ENCODE results near the gene MDM4.
"Not testable (repeated sequence)": the region's sequence is repeated elsewhere in the genome, so short reads cannot be mapped to it uniquely, and the experiment has no call there.

MDM4 gene

DNA sequence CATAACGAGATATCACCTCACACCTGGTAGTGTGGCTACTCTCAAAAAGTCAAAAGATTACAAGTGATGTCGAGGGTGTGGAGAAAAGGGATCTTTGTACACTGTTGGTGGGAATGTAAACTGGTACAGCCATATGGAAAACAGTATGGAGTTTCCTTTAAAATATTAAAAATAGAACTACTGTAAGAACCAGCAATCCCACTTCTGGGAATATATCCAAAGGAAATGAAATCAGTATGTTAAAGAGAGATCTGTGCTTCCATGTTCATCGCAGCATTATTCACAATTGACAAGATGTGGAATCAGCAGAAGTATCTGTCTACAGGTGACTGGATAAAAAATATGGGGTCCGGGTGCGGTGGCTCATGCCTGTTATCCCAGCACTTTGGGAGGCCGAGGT lies 14.0 kb upstream of the MDM4 start:
- Mint-ChIP-seq H3K4me3 (no peak overlapping the region), H3K9me3 (peaks cover 3% of the 10 kb centered on the region), H3K4me1 (peaks cover 31% of the 10 kb centered on the region), H3K36me3 (peaks cover 27% of the 10 kb centered on the region), H3K27ac (no peak overlapping the region)
- DNase-seq (ENCODE audit: low spot score in 2 of 2) (no peak), ATAC-seq (no peak)

- Mint-ChIP-seq H3K9me3 (peaks cover 3% of the 10 kb centered on the region), H3K4me3 (no peak overlapping the region), H3K27ac (no peak overlapping the region), H3K36me3 (peaks cover 36% of the 10 kb centered on the region), H3K4me1 (peaks cover 40% of the 10 kb centered on the region)
- DNase-seq (ENCODE audit: low spot score in 2 of 2) (no peak), ATAC-seq (no peak)
These were observed 12.9 kb upstream of the MDM4 start for GRCh38 chr1:204503122-204503912.

- Mint-ChIP-seq H3K4me1 (peaks cover 40% of the 10 kb centered on the region), H3K27ac (no peak overlapping the region), H3K36me3 (peaks cover 36% of the 10 kb centered on the region), H3K4me3 (no peak overlapping the region), H3K9me3 (peaks cover 3% of the 10 kb centered on the region)
- no peak for ATAC-seq
- no peak for DNase-seq (ENCODE audit: low spot score in 2 of 2)
These were observed 12.2 kb upstream of the MDM4 start for GRCh38 chr1:204503913-204504519.

GRCh38 chr1:204505674-204506200 lies 10.5 kb upstream of the MDM4 start:
- H3K4me1 Mint-ChIP-seq = peaks cover 35% of the 10 kb centered on the region
- peak overlapping the region; percentile 100 for H3K27ac Mint-ChIP-seq
- H3K9me3 Mint-ChIP-seq = peaks cover 3% of the 10 kb centered on the region
- ATAC-seq = no peak
- no peak for DNase-seq (ENCODE audit: low spot score in 2 of 2)
- peaks cover 36% of the 10 kb centered on the region for H3K36me3 Mint-ChIP-seq
- peak overlapping the region; percentile 71 for H3K4me3 Mint-ChIP-seq

GRCh38 chr1:204506201-204506968 lies 9.8 kb upstream of the MDM4 start:
- H3K4me3 Mint-ChIP-seq = peak overlapping the region; percentile 71
- ATAC-seq = peak; percentile 91
- H3K9me3 Mint-ChIP-seq = peaks cover 3% of the 10 kb centered on the region
- DNase-seq (ENCODE audit: low spot score in 2 of 2) = peak; percentile 63 to 91
- peaks cover 36% of the 10 kb centered on the region for H3K36me3 Mint-ChIP-seq
- H3K4me1 Mint-ChIP-seq = peaks cover 35% of the 10 kb centered on the region
- H3K27ac Mint-ChIP-seq = peak overlapping the region; percentile 100

GRCh38 chr1:204506969-204507316 lies 9.3 kb upstream of the MDM4 start:
- H3K4me3 Mint-ChIP-seq = peak overlapping the region; percentile 71

DNA sequence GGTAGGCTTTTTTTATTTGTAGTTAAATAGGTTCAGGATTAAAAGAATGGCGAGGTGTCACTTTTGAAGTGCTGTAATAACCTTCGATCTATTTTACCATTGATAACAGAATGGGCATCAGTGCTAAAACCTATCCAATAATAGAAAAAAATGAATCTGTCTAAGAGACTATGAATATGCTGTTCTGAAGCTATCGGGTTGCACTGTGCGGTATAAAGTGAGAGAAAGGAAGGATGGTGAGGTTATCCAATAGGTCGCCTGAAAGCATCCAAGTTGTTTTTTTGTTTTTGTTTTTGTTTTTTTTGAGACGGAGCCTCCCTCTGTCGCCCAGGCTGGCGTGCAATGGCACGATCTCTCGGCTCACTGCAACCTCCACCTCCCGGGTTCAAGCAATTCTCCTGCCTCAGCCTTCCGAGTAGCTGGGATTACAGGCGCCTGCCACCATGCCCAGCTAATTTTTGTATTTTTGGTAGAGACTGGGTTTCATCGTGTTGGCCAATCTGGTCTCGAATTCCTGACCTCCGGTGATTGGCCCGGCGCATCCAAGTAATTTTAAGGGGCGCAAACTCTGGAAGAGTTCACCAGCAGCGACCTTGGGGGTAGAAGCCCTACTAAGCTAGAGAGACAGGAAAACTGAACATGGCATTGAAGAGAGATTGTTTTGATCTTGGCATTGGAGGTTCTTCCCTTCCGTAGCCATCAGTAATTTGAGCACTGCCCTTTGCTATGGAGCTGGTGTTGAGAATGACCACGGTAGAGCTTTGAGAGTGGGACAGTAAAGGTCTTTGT lies 8.7 kb upstream of the MDM4 start:
- H3K9me3 Mint-ChIP-seq = peaks cover 3% of the 10 kb centered on the region
- peaks cover 36% of the 10 kb centered on the region for H3K36me3 Mint-ChIP-seq
- ATAC-seq = peak; percentile 39
- peaks cover 35% of the 10 kb centered on the region for H3K4me1 Mint-ChIP-seq
- peak overlapping the region; percentile 100 for H3K27ac Mint-ChIP-seq
- H3K4me3 Mint-ChIP-seq = peak overlapping the region; percentile 71
- DNase-seq (ENCODE audit: low spot score in 2 of 2) = peak in 1 of 2 donors; percentile 66

More at GRCh38 chr1:204506969-204507316, 9.3 kb upstream of the MDM4 start:
- peaks cover 3% of the 10 kb centered on the region for H3K9me3 Mint-ChIP-seq
- peaks cover 35% of the 10 kb centered on the region for H3K4me1 Mint-ChIP-seq
- ATAC-seq = peak; percentile 82
- peak overlapping the region; percentile 100 for H3K27ac Mint-ChIP-seq
- H3K36me3 Mint-ChIP-seq = peaks cover 36% of the 10 kb centered on the region
- DNase-seq (ENCODE audit: low spot score in 2 of 2) = peak; percentile 88 to 99

- ATAC-seq (no peak), DNase-seq (ENCODE audit: low spot score in 2 of 2) (no peak)
- H3K9me3 Mint-ChIP-seq = peaks cover 3% of the 10 kb centered on the region
- peaks cover 36% of the 10 kb centered on the region for H3K4me1 Mint-ChIP-seq
- H3K4me3 Mint-ChIP-seq = no peak overlapping the region
- H3K36me3 Mint-ChIP-seq = peaks cover 42% of the 10 kb centered on the region
- H3K27ac Mint-ChIP-seq = no peak overlapping the region
These were observed 7.0 kb upstream of the MDM4 start for GRCh38 chr1:204509186-204509635.

- peaks cover under 1% of the 10 kb centered on the region for H3K9me3 Mint-ChIP-seq
- peaks cover 24% of the 10 kb centered on the region for H3K4me1 Mint-ChIP-seq
- H3K36me3 Mint-ChIP-seq = peaks cover 23% of the 10 kb centered on the region
- peak overlapping the region; percentile 46 for H3K27ac Mint-ChIP-seq
- H3K4me3 Mint-ChIP-seq = no peak overlapping the region
- ATAC-seq = no peak
- no peak for DNase-seq (ENCODE audit: low spot score in 2 of 2)
These were observed 4.8 kb upstream of the MDM4 start for GRCh38 chr1:204511366-204511765.

- Mint-ChIP-seq H3K4me1 (peaks cover 14% of the 10 kb centered on the region), H3K9me3 (no peaks in the 10 kb centered on the region), H3K36me3 (peaks cover 5% of the 10 kb centered on the region), H3K4me3 (peak overlapping the region; percentile 91), H3K27ac (peak overlapping the region; percentile 100)
- peak in 1 of 2 donors; percentile 65 for DNase-seq (ENCODE audit: low spot score in 2 of 2)
- peak; percentile 11 for ATAC-seq
These were observed 3.0 kb upstream of the MDM4 start for GRCh38 chr1:204513117-204513716.

DNA sequence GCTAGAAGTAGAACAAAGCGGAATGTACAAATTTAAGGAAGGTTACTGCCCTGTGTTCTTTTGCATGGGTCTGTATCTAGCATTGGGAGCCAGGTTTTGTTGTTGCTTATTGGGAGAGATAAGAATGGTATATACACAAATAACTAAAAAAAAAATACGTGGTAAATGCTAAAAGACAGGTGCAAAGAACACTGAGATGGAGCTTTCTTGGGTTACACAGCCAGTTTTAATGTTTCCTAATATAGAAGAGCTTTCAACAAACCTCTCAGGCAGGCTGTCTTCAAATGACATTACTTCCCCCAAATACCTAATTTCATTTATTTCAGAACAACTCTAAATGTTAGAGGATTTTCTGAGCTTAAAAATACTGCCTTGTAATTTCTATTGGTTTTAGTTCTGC lies 1.4 kb upstream of the MDM4 start:
- Mint-ChIP-seq H3K36me3 (peaks cover 5% of the 10 kb centered on the region), H3K9me3 (no peaks in the 10 kb centered on the region), H3K4me3 (no peak overlapping the region), H3K27ac (no peak overlapping the region), H3K4me1 (peaks cover 30% of the 10 kb centered on the region)
- no peak for ATAC-seq
- no peak for DNase-seq (ENCODE audit: low spot score in 2 of 2)

DNA sequence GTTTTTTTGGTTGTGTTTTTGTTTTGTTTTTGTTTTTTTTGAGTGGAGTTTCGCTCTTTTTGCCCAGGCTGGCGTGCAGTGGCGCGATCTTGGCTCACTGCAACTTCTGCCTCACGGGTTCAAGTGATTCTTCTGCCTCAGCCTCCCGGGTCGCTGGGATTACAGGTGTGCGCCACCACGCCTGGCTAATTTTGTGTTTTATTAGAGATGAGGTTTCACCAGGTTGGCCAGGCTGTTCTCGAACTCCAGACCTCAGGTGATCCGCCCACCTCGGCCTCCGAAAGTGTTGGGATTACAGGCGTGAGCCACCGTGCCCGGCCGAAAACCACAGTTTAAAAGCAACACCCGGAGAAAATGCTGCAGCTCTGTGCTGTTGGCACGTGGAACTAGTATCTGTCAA lies 1.2 kb downstream of the MDM4 start:
- H3K4me1 Mint-ChIP-seq = peaks cover 53% of the 10 kb centered on the region
- not testable (repeated sequence) for H3K27ac Mint-ChIP-seq; H3K4me3 Mint-ChIP-seq; H3K36me3 Mint-ChIP-seq; DNase-seq (ENCODE audit: low spot score in 2 of 2); ATAC-seq; H3K9me3 Mint-ChIP-seq

DNA sequence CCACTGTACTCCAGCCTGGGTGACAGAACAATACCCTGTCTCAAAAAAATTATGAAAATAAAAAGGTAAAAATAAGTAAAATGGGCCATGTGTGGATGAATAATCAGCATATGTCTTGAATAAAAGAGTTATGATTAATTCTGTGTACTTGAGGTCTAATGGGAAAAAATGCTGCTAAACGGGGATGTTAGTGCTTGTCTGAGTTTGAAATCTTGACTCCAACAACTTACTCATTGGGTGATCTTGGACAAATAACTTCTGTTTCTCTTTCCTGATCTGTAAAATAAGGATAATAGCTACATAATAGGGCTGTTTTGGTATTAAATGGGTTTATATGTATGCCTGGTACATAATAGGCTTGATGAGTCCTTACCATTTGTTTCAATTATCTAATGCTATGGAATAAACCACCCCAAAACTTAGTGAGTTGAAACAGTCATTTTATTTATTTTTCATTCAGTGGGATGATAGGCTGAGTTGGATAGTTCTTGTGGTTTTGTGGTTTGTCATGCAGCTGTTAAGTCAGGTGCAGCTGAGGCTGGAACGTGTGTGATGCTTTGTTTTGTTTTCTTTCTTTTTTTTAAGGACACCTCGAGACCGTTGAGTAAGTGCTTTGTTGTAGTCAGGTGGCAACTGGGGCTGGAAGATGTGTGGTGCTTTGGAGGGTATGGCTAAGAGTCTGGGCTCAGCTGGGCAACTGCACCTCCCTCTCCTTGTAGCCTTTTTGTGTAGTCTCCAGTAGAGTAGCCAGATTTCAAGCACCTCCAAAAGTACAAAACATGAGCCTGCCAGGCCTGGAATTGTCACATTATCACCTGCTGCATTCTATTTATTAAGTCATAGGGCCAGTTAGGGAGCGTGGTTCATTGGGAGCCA lies 4.9 kb downstream of the MDM4 start:
- peaks cover 61% of the 10 kb centered on the region for H3K4me1 Mint-ChIP-seq
- peaks cover 28% of the 10 kb centered on the region for H3K36me3 Mint-ChIP-seq
- H3K27ac Mint-ChIP-seq = peak overlapping the region; percentile 64
- no peak overlapping the region for H3K4me3 Mint-ChIP-seq
- no peak for DNase-seq (ENCODE audit: low spot score in 2 of 2)
- H3K9me3 Mint-ChIP-seq = peaks cover 3% of the 10 kb centered on the region
- peak; percentile 73 for ATAC-seq

Data from stimulated activated effector memory CD8-positive, alpha-beta T cell treated with anti-CD3 and anti-CD28 coated beads, Interleukin-12 subunit alpha, Interleukin-12 subunit beta, amount 100 ng/mL, for 72 hours (primary cell).